ENCODE measurements around the gene DUSP15.

Gene DUSP15

DNA sequence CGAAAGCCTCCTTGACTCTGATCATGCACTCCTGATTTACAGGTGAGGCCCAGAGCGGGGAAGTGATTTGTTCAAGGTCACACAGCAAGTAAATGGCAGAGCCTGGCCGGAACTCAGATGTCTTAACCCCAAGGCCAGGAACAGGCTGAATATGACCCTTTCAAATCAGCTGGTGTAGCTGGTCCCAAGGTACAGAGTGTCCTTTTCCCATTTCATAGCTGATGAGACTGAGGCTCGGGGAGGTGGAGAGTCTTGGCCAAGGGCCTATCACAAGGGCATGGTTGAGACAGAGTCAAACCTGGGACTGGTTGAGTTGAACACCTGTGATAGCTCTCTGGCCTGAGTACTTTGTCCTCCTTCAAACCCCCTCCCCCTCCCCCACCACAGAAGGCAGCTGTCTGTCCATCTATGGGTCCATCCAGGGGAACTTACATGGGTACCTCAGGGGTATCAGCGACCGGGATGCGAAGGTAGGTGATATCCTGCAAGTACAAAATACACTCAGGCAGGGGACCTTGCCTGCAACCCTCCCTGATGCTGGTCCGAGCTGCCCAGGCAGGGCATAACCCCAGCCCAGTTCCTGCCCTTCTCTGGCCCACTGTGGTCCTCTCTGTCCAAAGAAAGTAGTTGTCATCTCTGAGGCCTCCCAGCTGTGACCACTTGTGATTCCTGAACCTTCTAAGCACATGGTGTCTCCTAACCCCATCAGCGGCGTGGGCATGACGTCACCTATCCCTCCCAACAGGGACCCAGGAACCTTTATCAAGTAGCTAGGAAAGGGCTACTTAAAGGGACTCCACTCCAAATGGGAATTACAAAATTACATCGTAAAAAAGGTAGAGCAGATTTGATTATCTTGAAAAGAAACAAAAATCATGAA is 5.6 kb downstream of the DUSP15 start:
- H3F3A ChIP-seq (ENCODE audit: insufficient read depth, low read length), result no peaks in the 10 kb centered on the region
- H3K27ac ChIP-seq (ENCODE audit: low read depth, low read length, poor library complexity, severe bottlenecking), result no peak overlapping the region
- no peak for TF ChIP-seq EZH2 (IDR thresholded peaks at IDR 0.05; ENCODE audit: borderline replicate concordance, low read length)
- no peak overlapping the region for H3K4me2 ChIP-seq (ENCODE audit: low read length)
- no peaks in the 10 kb centered on the region for H3K79me2 ChIP-seq (ENCODE audit: insufficient read depth, low read length)
- H4K20me1 ChIP-seq (ENCODE audit: insufficient read depth, low read length), result no peaks in the 10 kb centered on the region
- H3K27me3 ChIP-seq (ENCODE audit: insufficient read depth, low read length), result peaks cover 9% of the 10 kb centered on the region; the same call in 1 of the 2 replicates
- no peaks in the 10 kb centered on the region for H3K36me3 ChIP-seq (ENCODE audit: insufficient read depth, low read length)
- H3K9me2 ChIP-seq (ENCODE audit: low read depth, low read length), result no peaks in the 10 kb centered on the region
- H3K9ac ChIP-seq (ENCODE audit: low read length), result no peak overlapping the region
- H3K4me1 ChIP-seq (ENCODE audit: insufficient read depth, low read length, severe bottlenecking), result peaks cover 13% of the 10 kb centered on the region
- H2AFZ ChIP-seq (ENCODE audit: low read length), result no peak overlapping the region
- H3K9me3 ChIP-seq (ENCODE audit: low read length), result no peaks in the 10 kb centered on the region
- no peak overlapping the region for H3K4me3 ChIP-seq (ENCODE audit: low read depth, low read length, poor library complexity, severe bottlenecking)

DNA sequence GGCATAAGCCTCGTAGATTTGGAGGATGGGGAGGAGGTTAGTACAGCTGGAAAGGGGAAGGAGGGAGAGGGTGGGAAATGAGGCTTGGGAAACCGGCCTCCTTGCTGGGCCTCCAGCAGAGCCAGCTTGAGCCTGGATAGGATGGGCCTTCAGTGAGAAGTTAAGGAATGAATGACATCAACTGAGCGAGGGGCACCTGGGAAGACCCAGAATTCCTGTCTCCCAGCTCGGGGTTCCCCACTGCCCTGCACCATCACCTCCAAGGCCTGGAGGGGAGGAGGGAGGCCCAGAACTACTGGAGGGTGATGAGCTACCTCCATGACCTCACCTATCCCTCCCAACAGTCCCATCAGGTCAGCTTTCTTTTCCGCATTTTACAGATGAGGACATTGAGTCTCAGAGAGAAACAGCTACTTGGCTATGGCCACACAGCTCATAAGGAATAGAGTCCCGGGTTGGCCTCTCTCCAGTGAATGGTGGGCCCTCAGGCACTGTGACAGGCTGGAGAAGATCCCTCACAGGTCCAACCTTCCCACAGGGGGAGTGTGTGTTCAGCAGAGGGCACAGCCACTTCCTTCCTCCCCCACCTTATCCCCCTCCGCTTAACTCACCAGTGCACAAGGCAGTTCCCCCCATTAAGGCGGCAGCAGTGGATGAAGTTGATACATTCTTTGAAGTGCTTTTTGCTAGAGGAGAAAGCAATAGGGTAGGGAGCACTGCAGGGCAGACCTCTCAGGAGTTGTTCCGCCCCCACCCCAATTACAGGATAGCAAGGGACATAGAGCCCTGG is 6.8 kb downstream of the DUSP15 start:
- Histone ChIP-seq H3K9me2 (ENCODE audit: low read depth, low read length) (no peaks in the 10 kb centered on the region), H3K4me3 (ENCODE audit: low read depth, low read length, poor library complexity, severe bottlenecking) (no peak overlapping the region), H4K20me1 (ENCODE audit: insufficient read depth, low read length) (no peaks in the 10 kb centered on the region), H3K4me1 (ENCODE audit: insufficient read depth, low read length, severe bottlenecking) (peaks cover 12% of the 10 kb centered on the region), H3K27ac (ENCODE audit: low read depth, low read length, poor library complexity, severe bottlenecking) (no peak overlapping the region), H3F3A (ENCODE audit: insufficient read depth, low read length) (no peaks in the 10 kb centered on the region), H3K9ac (ENCODE audit: low read length) (no peak overlapping the region), H2AFZ (ENCODE audit: low read length) (no peak overlapping the region), H3K27me3 (ENCODE audit: insufficient read depth, low read length) (peaks cover 4% of the 10 kb centered on the region; the same call in 1 of the 2 replicates), H3K4me2 (ENCODE audit: low read length) (no peak overlapping the region), H3K79me2 (ENCODE audit: insufficient read depth, low read length) (no peaks in the 10 kb centered on the region), H3K9me3 (ENCODE audit: low read length) (no peaks in the 10 kb centered on the region), H3K36me3 (ENCODE audit: insufficient read depth, low read length) (no peaks in the 10 kb centered on the region)
- TF ChIP-seq, protein P1, sequence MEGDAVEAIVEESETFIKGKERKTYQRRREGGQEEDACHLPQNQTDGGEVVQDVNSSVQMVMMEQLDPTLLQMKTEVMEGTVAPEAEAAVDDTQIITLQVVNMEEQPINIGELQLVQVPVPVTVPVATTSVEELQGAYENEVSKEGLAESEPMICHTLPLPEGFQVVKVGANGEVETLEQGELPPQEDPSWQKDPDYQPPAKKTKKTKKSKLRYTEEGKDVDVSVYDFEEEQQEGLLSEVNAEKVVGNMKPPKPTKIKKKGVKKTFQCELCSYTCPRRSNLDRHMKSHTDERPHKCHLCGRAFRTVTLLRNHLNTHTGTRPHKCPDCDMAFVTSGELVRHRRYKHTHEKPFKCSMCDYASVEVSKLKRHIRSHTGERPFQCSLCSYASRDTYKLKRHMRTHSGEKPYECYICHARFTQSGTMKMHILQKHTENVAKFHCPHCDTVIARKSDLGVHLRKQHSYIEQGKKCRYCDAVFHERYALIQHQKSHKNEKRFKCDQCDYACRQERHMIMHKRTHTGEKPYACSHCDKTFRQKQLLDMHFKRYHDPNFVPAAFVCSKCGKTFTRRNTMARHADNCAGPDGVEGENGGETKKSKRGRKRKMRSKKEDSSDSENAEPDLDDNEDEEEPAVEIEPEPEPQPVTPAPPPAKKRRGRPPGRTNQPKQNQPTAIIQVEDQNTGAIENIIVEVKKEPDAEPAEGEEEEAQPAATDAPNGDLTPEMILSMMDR (IDR thresholded peaks at IDR 0.05; ENCODE audit: low read length), result no peak
- no peak for TF ChIP-seq EZH2 (IDR thresholded peaks at IDR 0.05; ENCODE audit: borderline replicate concordance, low read length)

DNA sequence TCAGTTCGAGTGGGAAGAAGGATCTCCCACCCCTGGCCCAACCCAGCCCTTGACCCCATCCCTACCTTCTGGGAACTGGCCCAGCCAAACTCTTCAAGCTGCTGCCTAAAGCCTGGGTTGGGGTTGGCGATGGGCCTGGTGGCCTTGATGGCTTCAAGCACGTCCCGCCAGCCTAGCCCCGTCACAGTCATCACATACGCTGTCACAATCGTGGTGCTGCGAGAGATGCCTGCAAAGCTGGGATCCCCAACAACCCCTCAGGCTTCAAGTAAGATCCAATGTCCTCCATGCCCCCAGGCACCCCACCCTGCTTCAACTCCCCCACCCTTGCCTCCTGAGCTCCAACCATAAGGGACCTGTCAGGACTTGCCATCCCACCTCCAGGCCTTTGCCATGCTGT is 7.8 kb downstream of the DUSP15 start:
- Histone ChIP-seq H3K4me2 (ENCODE audit: low read length) (no peak overlapping the region), H3K4me3 (ENCODE audit: low read depth, low read length, poor library complexity, severe bottlenecking) (no peak overlapping the region), H3K9me3 (ENCODE audit: low read length) (no peaks in the 10 kb centered on the region), H3K9me2 (ENCODE audit: low read depth, low read length) (no peaks in the 10 kb centered on the region), H3K27me3 (ENCODE audit: insufficient read depth, low read length) (peaks cover 4% of the 10 kb centered on the region; the same call in 1 of the 2 replicates), H3F3A (ENCODE audit: insufficient read depth, low read length) (no peaks in the 10 kb centered on the region), H3K4me1 (ENCODE audit: insufficient read depth, low read length, severe bottlenecking) (peaks cover 12% of the 10 kb centered on the region), H3K79me2 (ENCODE audit: insufficient read depth, low read length) (no peaks in the 10 kb centered on the region), H3K9ac (ENCODE audit: low read length) (no peak overlapping the region), H2AFZ (ENCODE audit: low read length) (no peak overlapping the region), H3K27ac (ENCODE audit: low read depth, low read length, poor library complexity, severe bottlenecking) (no peak overlapping the region), H3K36me3 (ENCODE audit: insufficient read depth, low read length) (no peaks in the 10 kb centered on the region), H4K20me1 (ENCODE audit: insufficient read depth, low read length) (no peaks in the 10 kb centered on the region)
- no peak for TF ChIP-seq EZH2 (IDR thresholded peaks at IDR 0.05; ENCODE audit: borderline replicate concordance, low read length)
- TF ChIP-seq, protein P1 (IDR thresholded peaks at IDR 0.05; ENCODE audit: low read length), result no peak
